NCI-H1436 (cell line): Measurements from ENCODE around the gene LCN10.

Experiments
- DNase-seq: peaks from one replicate; lab custom pipeline; 2025; lab: John Stamatoyannopoulos, UW

LCN10 gene

DNA sequence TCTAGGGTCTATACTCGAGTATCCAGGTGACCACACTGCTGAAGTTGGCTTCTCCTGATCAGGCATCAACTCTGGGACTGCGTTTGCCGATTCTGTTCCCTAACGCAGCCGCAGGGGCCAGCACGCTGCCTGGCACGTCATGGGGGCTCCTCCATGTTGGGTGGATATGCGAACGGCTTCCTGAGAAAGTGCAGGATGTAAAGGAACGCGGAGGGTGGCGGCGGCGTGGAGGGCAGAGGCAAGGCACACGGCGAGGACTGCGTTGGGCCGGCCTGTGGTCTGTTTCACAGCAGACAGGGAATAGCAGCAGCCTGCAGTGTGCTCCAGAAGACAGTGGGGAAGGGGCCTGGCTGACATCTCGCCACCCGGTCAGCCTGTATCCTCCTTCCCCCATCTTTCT, 3.8 kb downstream of the LCN10 start:
- no peak for DNase-seq

DNA sequence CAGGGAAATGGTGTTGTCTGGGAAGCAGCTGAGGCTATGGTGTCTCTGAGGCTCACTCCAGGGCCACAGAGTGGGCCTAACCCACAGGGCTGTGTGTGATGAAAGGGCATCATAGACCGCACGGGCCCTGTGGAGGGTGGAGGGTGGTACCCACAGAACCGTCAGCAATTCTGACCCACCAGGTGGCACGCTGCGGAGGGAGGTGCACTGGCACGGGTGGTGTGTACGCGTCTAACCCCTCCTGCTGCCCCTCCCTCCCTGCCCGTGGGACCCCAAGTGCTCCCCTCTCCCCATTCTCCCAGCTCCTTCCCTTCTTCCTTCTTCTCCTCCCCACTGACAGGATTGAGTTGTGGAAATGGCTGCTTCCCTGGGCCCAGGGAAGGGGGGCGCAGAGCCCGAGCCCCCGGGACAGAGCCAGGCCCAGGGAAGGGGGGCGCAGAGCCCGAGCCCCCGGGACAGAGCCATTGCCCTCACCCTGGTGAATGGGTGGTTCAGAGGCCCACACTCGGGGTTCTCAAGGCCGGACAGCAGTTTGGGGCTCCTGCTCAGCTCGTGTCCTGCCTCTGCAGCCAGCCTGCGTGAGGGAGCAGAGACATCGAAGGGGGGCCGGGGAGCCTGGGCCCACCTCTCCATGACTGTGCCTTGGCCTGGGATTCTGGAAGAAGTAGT, 6.8 kb downstream of the LCN10 start:
- DNase-seq: no peak

DNA sequence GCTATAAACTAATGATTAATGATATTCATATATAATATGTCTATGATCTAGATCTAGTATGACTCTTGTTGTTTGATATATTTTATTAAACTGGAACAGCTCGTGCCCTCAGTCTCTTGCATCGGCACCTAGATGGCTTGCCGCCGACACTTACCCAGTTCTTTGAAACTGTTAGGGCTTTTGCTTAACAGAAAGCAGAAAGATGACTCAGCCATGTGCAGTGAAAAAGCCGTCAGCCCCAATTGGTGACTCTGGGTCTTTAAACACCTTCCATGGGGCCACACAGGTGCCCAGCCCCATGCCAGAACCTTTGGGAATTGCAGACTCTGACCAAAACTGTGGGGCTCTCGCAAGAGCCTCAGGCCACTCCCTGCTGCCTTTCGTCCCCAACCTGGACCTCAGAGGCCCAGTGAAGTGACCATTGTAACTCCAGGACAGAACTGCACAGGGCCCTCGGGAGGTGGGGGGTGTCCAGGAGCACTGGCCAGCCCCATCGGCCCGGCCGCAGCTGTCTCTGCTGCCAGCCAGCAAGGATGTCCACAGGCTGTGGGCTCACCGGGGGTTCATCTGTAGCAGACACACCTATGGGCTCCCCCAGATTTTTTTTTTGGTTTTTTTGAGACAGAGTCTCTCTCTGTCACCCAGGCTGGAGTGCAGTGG, 7.8 kb downstream of the LCN10 start:
- DNase-seq: no peak

DNA sequence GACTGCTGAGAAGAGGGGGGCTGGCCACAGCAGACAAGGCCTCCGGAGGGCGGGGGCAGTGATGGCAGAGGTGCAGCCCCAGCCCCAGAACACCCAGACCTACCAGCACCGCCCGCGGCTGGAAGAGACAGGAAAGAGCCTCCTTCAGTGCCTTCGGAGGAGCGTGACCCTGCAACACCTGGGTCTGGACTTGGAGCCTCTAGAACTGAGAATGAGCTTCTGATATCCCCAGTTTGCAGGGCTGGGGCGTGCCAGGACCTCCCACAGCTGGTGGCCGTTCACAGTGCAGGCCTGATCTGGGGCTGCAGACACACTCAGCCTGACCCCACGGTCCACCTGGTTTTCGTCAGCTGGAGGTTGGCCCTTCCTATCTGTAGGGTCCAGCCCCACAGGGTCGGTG, 9.1 kb downstream of the LCN10 start:
- DNase-seq: no peak

DNA sequence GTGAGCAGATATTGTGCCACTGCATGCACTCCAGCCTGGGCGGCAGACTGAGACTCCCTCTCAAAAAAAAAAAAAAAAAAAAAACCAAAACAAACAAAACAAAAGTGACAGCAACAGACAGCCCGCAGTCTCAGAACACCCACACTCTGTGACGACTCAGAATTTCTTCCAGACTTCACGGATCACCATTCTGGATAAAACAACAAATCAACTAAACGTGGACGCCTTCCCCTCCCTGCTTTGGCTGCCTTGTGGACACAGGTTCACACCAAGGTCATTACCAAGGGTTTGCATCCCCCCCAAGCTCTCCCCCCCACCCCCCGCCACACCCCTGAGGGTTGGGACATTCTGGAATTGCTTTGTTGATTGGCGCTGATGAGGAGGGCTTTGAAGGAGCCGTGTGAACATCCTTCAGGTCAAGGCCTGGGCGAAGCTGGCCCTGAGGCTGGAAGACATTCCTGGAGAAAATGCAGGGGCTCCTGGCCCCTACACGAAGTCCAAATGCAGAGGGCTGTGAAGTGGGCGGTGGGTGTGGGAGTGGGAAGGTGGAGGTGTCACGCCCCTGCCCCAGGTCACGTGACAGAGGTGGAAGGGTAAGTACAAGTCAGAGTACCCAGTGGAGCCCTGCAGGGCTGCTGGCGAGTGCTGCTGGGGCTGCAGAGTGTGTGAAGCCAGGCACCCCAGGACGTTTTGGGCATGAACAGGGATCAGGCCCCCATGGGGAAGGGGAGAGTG, 10.1 kb downstream of the LCN10 start:
- DNase-seq: no peak

DNA sequence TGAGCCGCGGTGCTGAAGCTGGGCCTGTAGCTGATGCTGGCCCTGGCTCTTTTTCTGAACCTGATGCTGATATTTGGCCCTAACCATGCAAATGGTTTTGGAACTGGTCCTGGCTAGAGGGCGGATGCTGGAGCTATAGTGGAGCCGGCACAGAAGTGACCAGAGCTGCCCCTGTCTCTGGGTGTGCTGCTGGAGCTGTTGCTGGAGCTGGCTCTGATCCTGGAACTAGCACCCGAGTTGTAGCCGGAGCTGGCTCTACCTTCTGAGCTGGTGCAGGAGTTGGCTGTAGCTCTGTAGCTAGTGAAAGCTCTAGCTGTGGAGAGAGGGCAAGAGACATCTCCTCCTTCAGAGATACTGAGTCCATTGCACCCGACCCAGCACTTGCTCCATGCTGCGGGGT, 12.8 kb downstream of the LCN10 start:
- no peak for DNase-seq

DNA sequence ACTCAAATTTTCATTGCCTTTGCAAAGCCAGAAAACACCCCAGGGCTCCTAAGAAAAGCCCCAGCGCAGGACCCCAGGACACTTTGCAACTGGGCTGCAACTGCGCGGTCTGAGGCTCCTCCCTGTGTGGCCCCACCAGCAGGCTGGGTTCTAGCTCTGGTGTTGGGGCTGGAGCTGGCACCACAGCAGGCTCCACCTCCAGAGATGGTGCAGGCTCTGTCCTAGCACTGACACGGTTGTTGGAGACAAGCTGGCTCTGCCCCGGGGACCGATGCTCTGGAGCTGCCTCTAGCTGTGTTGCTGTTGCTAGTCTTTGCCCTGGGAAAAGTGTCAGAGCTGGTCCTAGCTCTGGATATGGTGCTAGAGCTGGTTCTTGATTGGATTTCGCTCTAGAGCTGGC, 13.6 kb downstream of the LCN10 start:
- DNase-seq: no peak

DNA sequence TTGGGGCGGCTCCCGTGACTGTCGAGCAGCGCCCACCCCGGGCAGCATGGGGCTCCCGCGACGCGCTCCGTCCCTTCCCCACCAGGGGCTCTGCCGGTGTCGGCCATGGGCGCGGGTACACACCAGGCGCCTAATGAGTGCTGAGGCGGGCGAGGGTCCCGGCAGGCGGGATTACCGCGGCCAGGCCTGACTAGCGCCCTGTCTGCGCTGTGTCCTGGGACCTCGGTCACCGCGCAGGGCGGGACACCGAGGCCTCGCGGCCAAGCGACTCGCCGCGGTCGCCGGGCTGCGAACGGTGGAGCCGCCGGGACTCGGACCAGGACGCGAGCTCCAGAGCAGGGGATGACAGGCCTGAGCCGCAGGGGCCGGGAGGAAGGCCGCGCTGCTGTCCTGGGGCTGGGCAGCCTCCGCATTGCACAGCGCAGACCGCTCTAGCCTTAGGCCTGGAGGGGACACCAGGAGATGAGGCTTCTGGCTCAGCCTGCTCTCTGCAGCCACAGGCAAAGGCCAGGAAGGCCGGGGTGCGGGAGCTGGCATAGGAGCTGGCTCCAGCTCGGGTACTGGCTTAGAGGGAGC, 14.1 kb downstream of the LCN10 start:
- DNase-seq: no peak

DNA sequence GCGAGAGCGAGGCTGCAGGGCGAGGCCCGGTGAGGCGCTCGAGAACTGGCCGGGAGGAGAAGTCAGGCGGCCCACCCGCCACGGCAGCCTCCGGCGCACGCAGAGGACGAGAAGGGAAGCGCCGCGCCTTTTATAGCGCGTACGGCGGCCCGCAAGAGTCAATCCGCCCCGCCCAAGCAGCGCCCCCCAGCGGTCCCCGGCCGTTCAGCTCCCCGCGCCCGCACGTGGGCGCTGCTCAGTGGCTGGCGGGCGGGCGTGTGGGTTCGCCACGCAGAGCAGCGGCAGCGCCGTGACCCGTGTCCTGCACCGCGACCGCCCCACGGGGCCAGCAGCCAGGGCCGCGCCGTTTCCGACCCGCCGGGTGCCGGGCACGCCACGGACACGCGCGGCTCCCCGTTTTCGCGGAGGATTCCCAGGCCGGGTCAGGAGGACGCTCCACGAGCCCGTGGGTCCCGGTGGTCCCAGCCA, 14.6 kb downstream of the LCN10 start:
- DNase-seq: peak; percentile 79

DNA sequence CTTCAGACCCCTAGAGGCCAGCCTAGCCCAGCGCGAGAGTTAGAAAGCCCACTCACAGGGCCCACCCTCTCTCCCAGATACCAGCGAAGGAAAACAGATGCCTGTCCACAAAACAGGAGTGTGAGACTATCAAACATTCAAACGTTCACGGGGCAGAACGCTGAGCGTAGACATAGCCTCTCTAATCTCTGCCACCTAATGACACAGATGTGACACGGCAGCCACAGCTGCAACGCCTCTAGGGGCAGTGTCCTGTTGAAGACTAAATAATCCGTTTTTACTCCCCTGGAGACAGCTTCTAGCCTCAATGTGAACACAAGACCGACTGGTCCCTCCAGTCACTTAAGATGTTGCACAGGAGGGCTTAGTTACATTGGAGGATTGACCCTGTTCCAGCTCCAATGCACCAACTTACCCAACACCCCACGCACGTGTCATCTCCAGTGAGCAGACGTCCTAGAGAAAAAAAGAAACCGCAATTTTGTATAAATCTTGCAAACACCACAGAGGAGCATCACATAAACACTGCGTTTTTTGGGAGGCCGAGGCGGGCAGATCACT, 16.0 kb downstream of the LCN10 start:
- no peak for DNase-seq

DNA sequence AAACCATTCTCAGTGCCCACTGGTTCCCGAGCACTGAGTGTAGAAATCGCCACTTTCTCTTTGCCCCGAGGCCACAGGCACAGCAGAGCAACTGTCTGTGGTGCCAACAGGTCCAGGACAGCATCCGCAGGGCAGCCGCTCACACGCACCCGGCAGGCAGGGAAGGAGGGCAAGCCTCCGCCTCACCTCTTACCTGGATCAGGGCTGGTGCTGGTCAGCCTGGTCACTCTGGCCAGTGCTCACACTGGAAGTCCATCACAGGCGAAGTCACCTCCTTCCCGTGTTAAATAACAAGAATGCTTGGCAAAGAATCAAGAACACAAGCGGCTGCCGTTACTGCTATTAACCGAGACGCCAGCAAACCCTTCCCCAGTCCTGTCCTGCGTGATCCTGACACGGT, 16.6 kb downstream of the LCN10 start:
- no peak for DNase-seq

DNA sequence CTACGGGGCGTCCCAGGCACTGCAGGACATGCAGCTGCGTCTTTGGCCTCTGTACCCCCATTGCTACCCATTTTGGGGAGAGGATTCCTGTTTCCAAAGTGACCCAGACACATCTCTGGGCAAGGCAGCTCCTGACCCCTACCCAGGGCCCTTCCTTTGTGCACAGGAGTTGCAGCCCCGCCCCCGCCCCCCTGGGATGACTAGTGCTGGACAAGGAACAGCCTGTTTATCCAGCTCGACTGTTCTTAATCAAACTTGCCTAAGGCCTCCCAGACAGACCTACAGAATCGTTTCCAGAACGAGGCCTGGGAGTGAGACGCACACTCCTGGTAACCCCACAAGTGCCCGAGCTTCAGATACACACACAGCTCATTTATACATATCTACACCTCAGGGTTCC, 17.1 kb downstream of the LCN10 start:
- no peak for DNase-seq

DNA sequence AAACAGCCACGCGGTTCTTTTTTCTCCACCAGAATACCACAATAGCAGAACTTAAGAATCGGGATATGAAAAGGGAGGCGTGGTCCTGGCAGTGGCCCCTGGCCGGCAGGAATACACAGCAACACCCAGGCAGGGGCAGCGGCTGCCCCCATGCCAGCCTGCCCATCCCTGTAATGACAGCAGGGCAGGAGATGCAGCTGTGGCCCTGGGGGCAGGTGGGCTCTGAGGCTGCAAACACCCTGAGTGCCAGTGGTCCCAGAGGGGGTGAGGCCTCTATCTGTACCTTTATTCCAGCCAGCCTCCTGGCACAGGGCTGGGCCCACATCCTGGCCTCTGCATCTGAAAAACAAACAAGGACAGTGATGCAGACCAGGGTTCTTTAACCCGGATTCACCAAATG, 18.0 kb downstream of the LCN10 start:
- DNase-seq: no peak

DNA sequence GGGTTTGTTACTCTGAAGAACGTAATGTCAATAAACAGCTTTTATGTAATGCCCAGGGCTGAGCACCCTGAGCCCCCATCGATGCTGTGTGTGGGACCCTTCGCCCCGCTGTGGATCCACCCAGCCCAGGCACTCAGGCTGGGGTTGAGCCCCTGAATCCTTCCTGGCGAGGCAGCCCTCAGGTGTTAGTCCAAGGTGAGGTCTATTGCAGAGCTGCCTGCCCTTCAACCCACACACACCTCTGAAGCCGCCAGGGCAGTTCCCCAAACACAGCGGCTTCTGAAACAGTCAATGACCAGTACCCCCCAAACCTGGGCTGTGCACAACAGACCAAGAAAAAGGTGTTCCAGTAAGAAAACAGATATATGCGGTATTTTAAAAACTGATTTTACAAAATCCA, 18.8 kb downstream of the LCN10 start:
- no peak for DNase-seq

DNA sequence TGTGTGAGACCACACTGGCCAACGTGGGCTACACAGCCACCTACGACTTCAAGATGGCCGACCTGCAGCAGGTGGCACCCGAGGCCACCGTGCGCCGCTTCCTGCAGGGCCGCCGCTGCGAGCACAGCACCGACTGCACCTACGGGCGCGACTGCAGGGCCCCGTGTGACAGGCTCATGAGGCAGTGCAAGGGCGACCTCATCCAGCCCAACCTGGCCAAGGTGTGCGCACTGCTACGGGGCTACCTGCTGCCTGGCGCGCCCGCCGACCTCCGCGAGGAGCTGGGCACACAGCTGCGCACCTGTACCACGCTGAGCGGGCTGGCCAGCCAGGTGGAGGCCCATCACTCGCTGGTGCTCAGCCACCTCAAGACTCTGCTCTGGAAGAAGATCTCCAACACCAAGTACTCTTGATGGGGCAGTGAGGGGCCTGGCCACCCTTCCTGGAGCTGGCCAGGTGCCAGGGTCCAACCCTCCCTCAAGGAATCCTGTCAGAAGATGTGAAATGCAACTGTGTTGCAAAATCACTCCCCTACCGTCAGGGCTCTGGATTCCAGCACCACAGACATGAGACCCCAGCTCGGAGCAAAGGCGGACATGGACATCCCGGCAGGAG, 19.3 kb downstream of the LCN10 start:
- no peak for DNase-seq

DNA sequence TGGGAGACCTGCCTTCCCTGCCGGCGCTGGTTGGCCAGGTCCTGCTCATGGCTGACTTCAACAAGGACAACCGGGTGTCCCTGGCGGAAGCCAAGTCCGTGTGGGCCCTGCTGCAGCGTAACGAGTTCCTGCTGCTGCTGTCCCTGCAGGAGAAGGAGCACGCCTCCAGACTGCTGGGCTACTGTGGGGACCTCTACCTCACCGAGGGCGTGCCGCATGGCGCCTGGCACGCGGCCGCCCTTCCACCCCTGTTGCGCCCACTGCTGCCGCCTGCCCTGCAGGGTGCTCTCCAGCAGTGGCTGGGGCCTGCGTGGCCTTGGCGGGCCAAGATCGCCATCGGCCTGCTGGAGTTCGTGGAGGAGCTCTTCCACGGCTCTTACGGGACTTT, 19.8 kb downstream of the LCN10 start:
- DNase-seq: no peak

DNA sequence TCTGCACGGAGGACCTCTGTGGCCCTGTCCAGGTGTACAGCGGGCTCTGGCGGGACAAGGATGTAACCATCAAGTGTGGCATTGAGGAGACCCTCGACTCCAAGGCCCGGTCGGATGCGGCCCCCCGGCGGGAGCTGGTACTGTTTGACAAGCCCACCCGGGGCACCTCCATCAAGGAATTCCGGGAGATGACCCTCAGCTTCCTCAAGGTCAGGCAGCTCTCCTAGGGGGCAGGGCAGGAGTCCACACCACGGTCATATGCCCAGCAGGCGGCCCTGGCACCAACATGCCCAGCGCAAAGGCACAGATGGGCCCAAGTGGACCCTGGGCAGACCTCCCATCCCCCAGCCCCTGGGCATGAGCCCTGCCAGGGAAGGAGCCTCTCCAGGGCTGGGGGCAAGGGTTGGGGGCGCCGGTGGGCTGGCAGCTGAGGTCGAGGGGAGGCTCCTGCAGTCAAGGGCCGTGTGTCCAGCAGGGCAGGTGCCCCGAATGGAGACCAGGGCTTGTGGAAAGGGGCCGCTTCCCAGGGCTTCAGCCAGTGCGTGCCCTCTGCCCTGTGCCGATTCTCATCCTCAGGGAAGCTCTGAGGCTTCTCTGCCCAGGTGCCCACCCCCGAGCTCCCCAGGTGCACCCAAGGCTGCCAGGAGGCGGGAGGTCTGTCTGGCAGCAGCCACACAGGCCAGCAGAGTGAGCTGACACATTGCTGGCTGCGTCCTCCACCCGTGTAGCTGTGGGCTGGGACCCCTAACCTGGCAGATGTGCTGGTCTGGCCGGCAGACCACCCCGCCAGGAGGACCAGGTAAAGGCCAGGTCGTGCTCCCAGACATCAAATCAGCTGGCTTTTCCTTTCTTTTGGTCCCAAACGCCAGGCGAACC, 20.4 kb downstream of the LCN10 start:
- no peak for DNase-seq

DNA sequence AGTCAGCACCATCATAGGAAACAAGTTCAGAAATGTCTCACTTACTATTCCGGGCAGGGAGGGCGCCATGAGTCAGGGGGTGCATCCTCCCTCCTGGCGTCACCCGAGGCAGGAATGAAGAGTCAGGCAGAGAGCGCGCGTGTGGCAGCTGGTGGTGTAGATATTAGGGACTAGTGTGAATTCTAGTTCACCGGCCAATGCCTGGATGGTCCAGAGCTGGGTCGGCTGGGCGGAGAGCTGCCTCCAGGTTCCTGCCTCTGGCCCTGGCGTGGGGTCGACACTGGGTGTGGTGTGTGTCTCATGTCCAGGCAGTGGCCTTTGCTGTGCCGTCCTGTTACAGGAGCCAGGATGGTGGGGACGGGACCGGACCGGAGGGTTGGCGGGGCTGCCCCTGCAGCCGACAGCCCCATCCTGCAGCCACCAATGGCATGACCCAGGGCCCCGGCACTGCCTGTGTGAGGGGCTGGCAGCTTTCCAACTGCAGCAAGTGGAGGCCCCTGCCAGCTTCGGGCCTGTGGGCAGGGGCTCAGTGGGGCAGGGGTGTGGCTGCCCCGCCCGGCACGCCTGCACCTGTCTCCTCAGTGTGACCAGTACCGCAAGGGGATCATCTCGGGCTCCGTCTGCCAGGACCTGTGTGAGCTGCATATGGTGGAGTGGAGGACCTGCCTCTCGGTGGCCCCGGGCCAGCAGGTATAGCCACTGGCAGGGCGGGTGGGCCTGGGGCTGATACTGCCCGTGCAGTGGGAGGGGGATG, 21.2 kb downstream of the LCN10 start:
- no peak for DNase-seq

DNA sequence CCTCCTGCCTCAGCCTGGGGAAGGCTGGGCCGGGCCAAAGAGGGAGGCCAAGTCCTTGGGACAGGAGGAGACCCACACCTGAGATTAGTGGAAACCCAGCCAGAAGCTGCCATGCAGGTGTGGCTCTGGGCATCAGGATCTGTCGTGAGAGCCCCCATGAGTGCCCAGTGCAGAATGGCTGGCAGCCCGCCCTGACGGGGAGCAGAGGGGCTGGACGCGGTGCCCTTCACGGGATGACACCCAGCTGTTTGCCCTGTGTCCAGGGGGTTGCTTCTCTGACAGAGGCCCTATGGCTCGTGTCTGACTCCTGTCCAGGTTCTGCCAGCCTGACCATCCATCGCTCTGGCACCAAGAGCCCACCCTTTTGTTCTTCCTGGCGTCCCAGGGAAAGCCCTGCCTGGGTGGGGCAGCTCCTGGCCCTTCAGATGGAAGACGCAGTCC, 21.8 kb downstream of the LCN10 start:
- no peak for DNase-seq

DNA sequence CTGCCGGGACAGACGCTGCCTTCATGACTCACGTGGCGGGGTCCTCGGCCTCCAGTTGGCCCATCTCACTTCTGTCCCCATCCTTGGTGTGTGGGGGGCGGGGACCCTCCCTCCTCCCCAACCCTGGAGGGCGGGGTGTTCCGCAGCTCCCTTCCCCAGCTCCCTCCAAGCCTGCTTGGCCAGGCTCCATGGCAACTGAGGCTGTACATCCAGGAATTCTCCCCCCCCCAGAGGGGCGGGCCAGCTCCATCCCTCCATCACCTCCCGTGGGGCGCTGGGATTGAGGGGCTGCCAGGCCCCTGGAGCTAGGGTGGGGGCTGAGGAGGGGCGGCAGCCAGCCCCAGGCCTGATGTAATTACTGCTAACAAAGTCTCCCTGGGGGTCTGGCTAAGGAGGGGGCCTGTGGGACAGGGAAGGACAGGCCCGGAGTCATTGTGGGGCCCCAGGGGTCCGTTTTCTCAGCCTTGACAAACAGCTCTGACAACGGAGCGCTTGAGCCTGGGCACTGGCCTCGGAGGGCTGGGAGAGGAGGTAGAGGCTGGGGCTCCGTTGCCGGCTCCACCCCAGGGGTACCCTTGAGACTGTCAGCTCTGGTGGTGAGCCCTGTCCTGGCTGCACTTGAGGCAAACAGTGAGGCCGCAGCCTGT, 22.4 kb downstream of the LCN10 start:
- no peak for DNase-seq
